ENCODE data around the gene C1GALT1.
"Not testable (repeated sequence)": the region's sequence is repeated elsewhere in the genome, so short reads cannot be mapped to it uniquely, and the experiment has no call there.

Gene C1GALT1

GRCh38 chr7:7182156-7183060, at the start of gene C1GALT1:
C1GALT1 (plus strand) TSS chr7:7182544; CDS start chr7:7234320, 51,776 bp downstream.
- peak; percentile 97 for DNase-seq

GRCh38 chr7:7134046-7134445, 48.3 kb upstream of the C1GALT1 start:
- no peak for DNase-seq

- DNase-seq: no peak
Observed at GRCh38 chr7:7135074-7135473, 47.3 kb upstream of the C1GALT1 start.

GRCh38 chr7:7135924-7136323, 46.4 kb upstream of the C1GALT1 start:
- DNase-seq: not testable (repeated sequence)

GRCh38 chr7:7136466-7137381, 45.6 kb upstream of the C1GALT1 start:
- DNase-seq: no peak

- DNase-seq: no peak
Observed at GRCh38 chr7:7138897-7139296, 43.4 kb upstream of the C1GALT1 start.

- DNase-seq: not testable (repeated sequence)
Observed at GRCh38 chr7:7143404-7143803, 38.9 kb upstream of the C1GALT1 start.

GRCh38 chr7:7145151-7145550, 37.2 kb upstream of the C1GALT1 start:
- not testable (repeated sequence) for DNase-seq

- DNase-seq: no peak
Observed at GRCh38 chr7:7146837-7147236, 35.5 kb upstream of the C1GALT1 start.

GRCh38 chr7:7148798-7149481, 33.4 kb upstream of the C1GALT1 start:
- no peak for DNase-seq

GRCh38 chr7:7151285-7151684, 31.1 kb upstream of the C1GALT1 start:
- DNase-seq: no peak

GRCh38 chr7:7151865-7152264, 30.5 kb upstream of the C1GALT1 start:
- no peak for DNase-seq

GRCh38 chr7:7152315-7152714, 30.0 kb upstream of the C1GALT1 start:
- DNase-seq: no peak

GRCh38 chr7:7154355-7154754, 28.0 kb upstream of the C1GALT1 start:
- not testable (repeated sequence) for DNase-seq

GRCh38 chr7:7156663-7157062, 25.7 kb upstream of the C1GALT1 start:
- DNase-seq: no peak

GRCh38 chr7:7157177-7157886, 25.0 kb upstream of the C1GALT1 start:
- no peak for DNase-seq

GRCh38 chr7:7157887-7158271, 24.5 kb upstream of the C1GALT1 start:
- DNase-seq: no peak

GRCh38 chr7:7159063-7159658, 23.2 kb upstream of the C1GALT1 start:
- DNase-seq: no peak

- no peak for DNase-seq
Observed at GRCh38 chr7:7164591-7164990, 17.8 kb upstream of the C1GALT1 start.

GRCh38 chr7:7165372-7165771, 17.0 kb upstream of the C1GALT1 start:
- no peak for DNase-seq

- DNase-seq: no peak
Observed at GRCh38 chr7:7166318-7166717, 16.0 kb upstream of the C1GALT1 start.

- no peak for DNase-seq
Observed at GRCh38 chr7:7169296-7169695, 13.0 kb upstream of the C1GALT1 start.

Measured in DMS 273 treated with DMSO at 0.1 percent for 48 hours (cell line).